ENCODE measurements around the gene THPO. TPM values are rescaled to one million over a fixed set of nuclear protein-coding genes. Genes with fewer than 3 reads are reported as not detected.

The THPO gene
- total RNA-seq, 1 donor from 2014 or later = 0.28 TPM

DNA sequence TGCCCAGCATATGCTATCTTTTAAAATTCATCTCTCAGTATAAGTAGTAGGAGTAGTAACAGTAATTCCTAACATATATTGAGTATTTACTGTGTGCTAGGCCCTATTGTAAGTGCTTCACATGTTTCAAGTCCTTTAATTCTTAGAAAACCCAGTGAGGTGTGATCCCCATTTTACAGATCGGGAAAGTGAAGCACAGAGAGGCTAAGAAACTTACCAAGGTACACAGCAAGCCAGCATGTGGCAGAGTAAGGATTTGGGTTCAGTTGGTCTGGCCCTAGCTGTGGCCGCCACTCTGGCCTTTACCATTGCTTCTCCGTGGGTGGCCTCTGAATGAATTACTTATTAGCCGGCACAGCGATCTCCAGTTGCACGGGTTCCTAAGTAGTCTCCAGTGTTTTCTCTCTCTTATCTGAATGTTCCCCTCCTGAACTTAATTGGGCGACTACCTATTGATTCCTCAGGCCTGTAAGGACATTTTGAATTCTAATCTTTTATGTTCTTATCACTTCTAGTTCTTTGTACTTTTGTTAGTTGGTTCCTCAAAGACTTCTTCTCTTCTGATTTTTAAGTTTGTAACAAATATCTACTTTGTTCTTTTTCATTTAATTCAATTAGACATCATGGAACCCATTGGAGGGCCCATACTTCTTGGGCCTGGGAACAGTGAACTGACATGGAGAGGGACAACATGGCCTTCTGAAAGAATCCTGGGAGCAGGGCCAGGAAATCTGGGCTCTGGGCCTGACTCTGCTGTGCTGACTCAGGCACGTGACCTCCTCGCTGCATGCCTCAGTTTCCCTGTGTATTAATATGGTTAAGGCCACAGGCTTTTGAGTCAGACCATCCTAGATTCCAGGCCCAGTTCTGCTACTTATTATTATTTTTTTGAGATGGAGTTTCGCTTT, 28.2 kb downstream of the THPO start:
- no peaks in the 10 kb centered on the region for H3K9me3 Mint-ChIP-seq (ENCODE audit: unreplicated experiment)
- no peak overlapping the region for H3K4me3 Mint-ChIP-seq (ENCODE audit: unreplicated experiment)
- DNase-seq (ENCODE audit: low spot score) = no peak
- no peaks in the 10 kb centered on the region for H3K27me3 Mint-ChIP-seq (ENCODE audit: unreplicated experiment)
- H3K36me3 Mint-ChIP-seq (ENCODE audit: low read depth, unreplicated experiment) = peaks cover 18% of the 10 kb centered on the region
- H3K27ac Mint-ChIP-seq (ENCODE audit: unreplicated experiment) = no peak overlapping the region
- H3K4me1 Mint-ChIP-seq (ENCODE audit: unreplicated experiment) = peaks cover 5% of the 10 kb centered on the region
- TF ChIP-seq, protein P1, sequence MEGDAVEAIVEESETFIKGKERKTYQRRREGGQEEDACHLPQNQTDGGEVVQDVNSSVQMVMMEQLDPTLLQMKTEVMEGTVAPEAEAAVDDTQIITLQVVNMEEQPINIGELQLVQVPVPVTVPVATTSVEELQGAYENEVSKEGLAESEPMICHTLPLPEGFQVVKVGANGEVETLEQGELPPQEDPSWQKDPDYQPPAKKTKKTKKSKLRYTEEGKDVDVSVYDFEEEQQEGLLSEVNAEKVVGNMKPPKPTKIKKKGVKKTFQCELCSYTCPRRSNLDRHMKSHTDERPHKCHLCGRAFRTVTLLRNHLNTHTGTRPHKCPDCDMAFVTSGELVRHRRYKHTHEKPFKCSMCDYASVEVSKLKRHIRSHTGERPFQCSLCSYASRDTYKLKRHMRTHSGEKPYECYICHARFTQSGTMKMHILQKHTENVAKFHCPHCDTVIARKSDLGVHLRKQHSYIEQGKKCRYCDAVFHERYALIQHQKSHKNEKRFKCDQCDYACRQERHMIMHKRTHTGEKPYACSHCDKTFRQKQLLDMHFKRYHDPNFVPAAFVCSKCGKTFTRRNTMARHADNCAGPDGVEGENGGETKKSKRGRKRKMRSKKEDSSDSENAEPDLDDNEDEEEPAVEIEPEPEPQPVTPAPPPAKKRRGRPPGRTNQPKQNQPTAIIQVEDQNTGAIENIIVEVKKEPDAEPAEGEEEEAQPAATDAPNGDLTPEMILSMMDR (IDR thresholded peaks at IDR 0.05; ENCODE audit: unreplicated experiment) = no peak

DNA sequence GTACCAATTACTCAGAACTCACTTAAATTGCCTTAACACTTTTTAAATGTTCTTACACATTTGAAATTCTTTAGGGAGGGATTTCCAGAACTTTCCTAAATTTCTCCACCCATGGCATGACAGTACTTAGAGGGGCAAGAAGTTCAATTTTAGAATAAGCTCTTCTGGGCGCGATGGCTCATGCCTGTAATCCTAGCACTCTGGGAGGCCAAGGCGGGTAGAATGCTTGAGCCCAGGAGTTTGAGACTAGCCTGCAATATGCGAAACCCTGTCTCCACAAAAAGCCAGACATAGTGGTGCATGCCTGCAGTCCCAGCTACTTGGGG, 30.0 kb downstream of the THPO start:
- TF ChIP-seq, protein P1 (IDR thresholded peaks at IDR 0.05; ENCODE audit: unreplicated experiment) = no peak
- H3K27me3 Mint-ChIP-seq (ENCODE audit: unreplicated experiment) = peaks cover 1% of the 10 kb centered on the region
- peaks cover 5% of the 10 kb centered on the region for H3K4me1 Mint-ChIP-seq (ENCODE audit: unreplicated experiment)
- no peak overlapping the region for H3K4me3 Mint-ChIP-seq (ENCODE audit: unreplicated experiment)
- no peaks in the 10 kb centered on the region for H3K9me3 Mint-ChIP-seq (ENCODE audit: unreplicated experiment)
- H3K27ac Mint-ChIP-seq (ENCODE audit: unreplicated experiment) = no peak overlapping the region
- H3K36me3 Mint-ChIP-seq (ENCODE audit: low read depth, unreplicated experiment) = peaks cover 23% of the 10 kb centered on the region
- no peak for DNase-seq (ENCODE audit: low spot score)

DNA sequence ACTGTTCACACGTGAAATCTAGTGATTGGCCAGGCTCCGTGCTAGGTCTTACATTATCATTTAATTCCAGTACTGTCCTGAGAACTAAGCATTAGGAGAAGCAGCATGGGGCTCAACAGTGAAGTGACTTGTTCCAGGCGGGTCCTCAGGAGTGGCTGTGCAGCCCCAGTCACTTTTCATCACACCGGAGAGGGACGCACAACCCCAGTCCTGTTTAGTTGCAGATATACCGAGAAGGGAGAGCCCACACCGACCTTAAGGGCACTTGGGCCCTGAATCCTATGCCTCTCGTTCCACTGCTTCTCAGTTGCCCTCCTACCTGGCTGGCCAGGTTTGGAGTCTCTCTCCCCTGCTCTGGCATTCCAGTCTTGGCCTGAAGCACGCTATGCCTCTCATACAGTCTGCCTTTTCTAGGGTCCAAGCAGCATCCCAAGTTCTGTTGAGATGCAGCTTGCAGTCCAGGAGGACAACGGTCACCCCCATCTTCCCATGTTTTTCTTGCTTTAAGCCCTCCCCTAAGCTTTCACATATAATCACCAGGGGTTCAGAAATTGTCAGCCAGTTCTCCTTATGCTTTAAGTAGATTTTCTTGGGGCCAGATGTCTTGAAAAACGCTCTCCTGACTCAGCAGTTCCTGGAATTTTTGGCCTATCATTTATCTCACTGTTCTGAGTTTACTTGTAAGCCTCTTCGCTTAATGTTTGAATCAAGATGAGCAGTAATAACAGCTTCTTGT, 30.5 kb downstream of the THPO start:
- peaks cover 26% of the 10 kb centered on the region for H3K36me3 Mint-ChIP-seq (ENCODE audit: low read depth, unreplicated experiment)
- peaks cover 6% of the 10 kb centered on the region for H3K4me1 Mint-ChIP-seq (ENCODE audit: unreplicated experiment)
- no peaks in the 10 kb centered on the region for H3K9me3 Mint-ChIP-seq (ENCODE audit: unreplicated experiment)
- peaks cover 1% of the 10 kb centered on the region for H3K27me3 Mint-ChIP-seq (ENCODE audit: unreplicated experiment)
- no peak for DNase-seq (ENCODE audit: low spot score)
- TF ChIP-seq, protein P1 (IDR thresholded peaks at IDR 0.05; ENCODE audit: unreplicated experiment) = no peak
- H3K4me3 Mint-ChIP-seq (ENCODE audit: unreplicated experiment) = no peak overlapping the region
- H3K27ac Mint-ChIP-seq (ENCODE audit: unreplicated experiment) = no peak overlapping the region

DNA sequence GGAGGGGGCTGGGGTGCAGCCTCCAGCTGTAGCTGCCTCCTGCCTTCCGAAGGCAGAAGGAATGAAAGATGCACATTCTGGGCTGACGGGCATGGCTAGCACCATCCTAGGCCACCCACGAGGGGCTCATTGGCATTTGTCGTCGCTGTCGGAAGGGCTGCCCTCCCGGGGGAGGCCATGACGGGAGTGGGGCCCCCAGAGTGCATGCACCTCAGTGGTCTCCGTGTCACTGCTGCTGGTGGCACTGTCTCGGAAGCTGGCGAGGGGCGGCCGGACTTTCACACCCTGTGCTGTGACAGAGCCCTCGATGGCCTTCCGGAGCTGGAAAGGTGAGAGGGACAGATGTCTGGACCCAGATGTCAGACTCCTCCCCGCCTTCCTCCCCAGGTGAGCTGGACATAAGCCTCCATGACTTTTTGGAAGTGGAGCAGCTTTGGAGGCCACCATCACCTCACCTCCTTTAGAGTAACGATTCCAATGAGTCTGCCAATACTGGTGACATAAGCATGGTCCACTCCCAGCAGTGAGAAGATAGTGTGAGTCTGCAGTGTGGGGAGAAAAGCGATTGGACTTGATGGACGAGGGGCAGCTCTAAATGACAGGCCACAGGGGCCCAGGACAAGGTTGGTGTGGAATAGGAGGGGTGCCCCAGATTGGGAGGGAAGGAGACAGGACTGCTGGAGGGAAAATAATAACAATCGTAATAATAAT, 31.4 kb downstream of the THPO start:
- no peaks in the 10 kb centered on the region for H3K9me3 Mint-ChIP-seq (ENCODE audit: unreplicated experiment)
- TF ChIP-seq, protein P1 (IDR thresholded peaks at IDR 0.05; ENCODE audit: unreplicated experiment) = no peak
- no peak overlapping the region for H3K4me3 Mint-ChIP-seq (ENCODE audit: unreplicated experiment)
- peaks cover 9% of the 10 kb centered on the region for H3K4me1 Mint-ChIP-seq (ENCODE audit: unreplicated experiment)
- peaks cover 2% of the 10 kb centered on the region for H3K27me3 Mint-ChIP-seq (ENCODE audit: unreplicated experiment)
- peaks cover 29% of the 10 kb centered on the region for H3K36me3 Mint-ChIP-seq (ENCODE audit: low read depth, unreplicated experiment)
- H3K27ac Mint-ChIP-seq (ENCODE audit: unreplicated experiment) = no peak overlapping the region
- no peak for DNase-seq (ENCODE audit: low spot score)
